Measurements from ENCODE around the gene SLFN14. TPM values are rescaled to one million over a fixed set of nuclear protein-coding genes. Genes with fewer than 3 reads are reported as not detected.
"Not testable (repeated sequence)": the region's sequence is repeated elsewhere in the genome, so short reads cannot be mapped to it uniquely, and the experiment has no call there.

The SLFN14 gene
- total RNA-seq, 2 donors from 2014 or later = not detected

DNA sequence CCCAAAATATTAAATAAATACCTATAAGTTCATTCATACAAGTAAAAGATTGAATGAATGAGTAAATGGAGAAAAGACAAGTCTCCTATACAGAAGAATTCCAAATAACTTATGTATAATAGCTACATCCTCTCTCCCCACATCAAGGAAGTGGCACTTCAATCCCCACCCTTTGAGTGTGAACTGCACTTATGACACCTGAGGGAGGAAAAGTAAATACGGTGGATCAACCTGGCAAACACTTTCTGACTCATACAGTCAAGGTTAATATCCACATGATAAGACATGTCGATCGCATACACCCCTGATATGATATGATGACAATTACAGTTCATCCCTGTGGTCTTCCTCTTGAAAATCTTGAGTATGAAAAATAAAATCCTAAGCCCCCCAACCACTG lies 41.2 kb downstream of the SLFN14 start:
- H3K36me3 ChIP-seq = no peaks in the 10 kb centered on the region
- H3K27ac ChIP-seq = no peak overlapping the region
- no peaks in the 10 kb centered on the region for H3K9me3 ChIP-seq
- no peak for DNase-seq (ENCODE audit: low spot score)
- H3K4me1 ChIP-seq (ENCODE audit: control insufficient read depth in 1 of 2, low read depth in 2 of 2) = no peaks in the 10 kb centered on the region
- H3K27me3 ChIP-seq (replicated peaks; ENCODE audit: insufficient read depth) = no peaks in the 10 kb centered on the region
- no peak overlapping the region for H3K4me3 ChIP-seq
- TF ChIP-seq, protein P1, sequence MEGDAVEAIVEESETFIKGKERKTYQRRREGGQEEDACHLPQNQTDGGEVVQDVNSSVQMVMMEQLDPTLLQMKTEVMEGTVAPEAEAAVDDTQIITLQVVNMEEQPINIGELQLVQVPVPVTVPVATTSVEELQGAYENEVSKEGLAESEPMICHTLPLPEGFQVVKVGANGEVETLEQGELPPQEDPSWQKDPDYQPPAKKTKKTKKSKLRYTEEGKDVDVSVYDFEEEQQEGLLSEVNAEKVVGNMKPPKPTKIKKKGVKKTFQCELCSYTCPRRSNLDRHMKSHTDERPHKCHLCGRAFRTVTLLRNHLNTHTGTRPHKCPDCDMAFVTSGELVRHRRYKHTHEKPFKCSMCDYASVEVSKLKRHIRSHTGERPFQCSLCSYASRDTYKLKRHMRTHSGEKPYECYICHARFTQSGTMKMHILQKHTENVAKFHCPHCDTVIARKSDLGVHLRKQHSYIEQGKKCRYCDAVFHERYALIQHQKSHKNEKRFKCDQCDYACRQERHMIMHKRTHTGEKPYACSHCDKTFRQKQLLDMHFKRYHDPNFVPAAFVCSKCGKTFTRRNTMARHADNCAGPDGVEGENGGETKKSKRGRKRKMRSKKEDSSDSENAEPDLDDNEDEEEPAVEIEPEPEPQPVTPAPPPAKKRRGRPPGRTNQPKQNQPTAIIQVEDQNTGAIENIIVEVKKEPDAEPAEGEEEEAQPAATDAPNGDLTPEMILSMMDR (IDR thresholded peaks at IDR 0.05) = no peak
- no peak for ATAC-seq (ENCODE audit: insufficient number of reproducible peaks, low FRiP score, low read depth)

DNA sequence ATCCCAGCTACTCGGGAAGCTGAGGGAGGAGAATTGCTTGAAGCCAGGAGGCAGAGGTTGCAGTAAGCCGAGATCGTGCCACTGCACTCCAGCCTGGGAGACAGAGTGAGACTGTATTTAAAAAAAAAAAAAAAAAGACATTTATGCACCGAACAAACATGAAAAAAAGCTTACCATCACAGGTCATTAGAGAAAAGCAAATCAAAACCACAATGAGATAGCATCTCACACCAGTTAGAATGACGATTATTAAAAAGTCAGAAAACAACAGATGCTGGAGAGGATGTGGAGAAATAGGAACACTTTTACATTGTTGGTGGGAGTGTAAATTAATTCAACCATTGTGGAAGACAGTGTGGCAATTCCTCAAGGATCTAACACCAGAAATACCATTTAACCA lies 42.2 kb downstream of the SLFN14 start:
- not testable (repeated sequence) for H3K9me3 ChIP-seq; H3K4me1 ChIP-seq (ENCODE audit: control insufficient read depth in 1 of 2, low read depth in 2 of 2); H3K4me3 ChIP-seq; ATAC-seq (ENCODE audit: insufficient number of reproducible peaks, low FRiP score, low read depth); H3K36me3 ChIP-seq; DNase-seq (ENCODE audit: low spot score); H3K27me3 ChIP-seq (replicated peaks; ENCODE audit: insufficient read depth); H3K27ac ChIP-seq

DNA sequence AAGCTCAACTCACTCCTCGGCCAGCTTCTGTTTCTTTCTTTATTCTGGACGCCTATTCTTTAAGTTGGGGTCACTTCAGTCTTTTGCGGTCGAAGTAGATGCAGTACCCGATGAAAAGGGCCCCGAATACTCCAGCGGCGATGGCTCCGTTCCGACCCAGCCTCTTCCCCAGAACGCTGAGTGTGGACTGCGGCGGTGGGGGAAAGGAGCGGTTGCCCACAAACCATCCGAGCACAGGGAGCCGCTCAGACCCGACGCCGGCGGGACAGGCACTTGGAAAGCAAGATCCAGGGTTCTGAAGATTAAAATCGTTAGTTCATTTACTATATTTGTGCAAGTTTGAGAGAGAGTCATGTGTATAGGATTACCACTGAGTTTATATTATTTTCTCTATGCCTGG lies 45.6 kb downstream of the SLFN14 start:
- no peak for ATAC-seq (ENCODE audit: insufficient number of reproducible peaks, low FRiP score, low read depth)
- H3K27ac ChIP-seq = no peak overlapping the region
- TF ChIP-seq, protein P1 (IDR thresholded peaks at IDR 0.05) = no peak
- no peak overlapping the region for H3K4me3 ChIP-seq
- H3K36me3 ChIP-seq = no peaks in the 10 kb centered on the region
- no peaks in the 10 kb centered on the region for H3K9me3 ChIP-seq
- H3K27me3 ChIP-seq (replicated peaks; ENCODE audit: insufficient read depth) = no peaks in the 10 kb centered on the region
- DNase-seq (ENCODE audit: low spot score) = no peak
- no peaks in the 10 kb centered on the region for H3K4me1 ChIP-seq (ENCODE audit: control insufficient read depth in 1 of 2, low read depth in 2 of 2)

DNA sequence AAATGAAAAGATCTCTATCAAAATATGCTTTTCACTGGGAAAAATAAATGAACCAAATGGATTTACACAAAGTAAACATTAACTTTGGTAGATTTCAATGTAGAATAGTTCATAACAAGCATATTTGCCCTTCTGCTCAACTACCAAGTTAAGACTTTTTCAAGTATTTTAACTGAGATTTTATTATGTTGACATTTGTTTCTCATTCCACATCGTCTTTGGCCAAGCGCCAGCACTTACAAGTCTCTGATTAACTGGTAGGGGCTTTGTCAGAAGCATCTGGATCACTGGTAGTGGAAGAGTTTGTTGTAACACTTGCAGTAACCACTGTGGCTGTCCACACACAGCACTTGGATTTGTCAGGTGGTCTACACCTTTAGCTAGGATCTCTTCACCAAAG lies 46.1 kb downstream of the SLFN14 start:
- TF ChIP-seq, protein P1 (IDR thresholded peaks at IDR 0.05) = no peak
- Histone ChIP-seq H3K4me3 (no peak overlapping the region), H3K27me3 (replicated peaks; ENCODE audit: insufficient read depth) (no peaks in the 10 kb centered on the region), H3K36me3 (no peaks in the 10 kb centered on the region), H3K27ac (no peak overlapping the region), H3K9me3 (no peaks in the 10 kb centered on the region), H3K4me1 (ENCODE audit: control insufficient read depth in 1 of 2, low read depth in 2 of 2) (no peaks in the 10 kb centered on the region)
- DNase-seq (ENCODE audit: low spot score) (no peak), ATAC-seq (ENCODE audit: insufficient number of reproducible peaks, low FRiP score, low read depth) (no peak)

Other genes with a start within 250 kb of the SLFN14 start
- 10 to 100 TPM; 53.5 to 87.1 TPM for gene SLFN11, start 187.2 kb downstream of the SLFN14 start, total RNA-seq
- gene SLFN12, start 128.3 kb downstream of the SLFN14 start, total RNA-seq = 10 to 100 TPM; 10.4 to 25.3 TPM
- gene SLFN13, start 112.1 kb downstream of the SLFN14 start, total RNA-seq = 10 to 100 TPM; 10.7 to 28.9 TPM
- gene SLFN12L, start 23.1 kb downstream of the SLFN14 start, total RNA-seq = 1 to 10 TPM; 4.1 to 4.2 TPM
- 1 to 10 TPM; 1.1 to 2.8 TPM for gene PEX12, start 17.8 kb upstream of the SLFN14 start, total RNA-seq
- gene AP2B1, start 26.5 kb upstream of the SLFN14 start, total RNA-seq = 10 to 100 TPM; 44.5 to 68.3 TPM
- gene RASL10B, start 170.8 kb upstream of the SLFN14 start, total RNA-seq = 10 to 100 TPM in 1 of 2 donors, 1 to 10 TPM in 1; 2.4 to 24.1 TPM
- gene GAS2L2, start 192.4 kb upstream of the SLFN14 start, total RNA-seq = not detected
- not detected for gene C17orf50, start 200.1 kb upstream of the SLFN14 start, total RNA-seq
- 10 to 100 TPM in 1 of 2 donors, 1 to 10 TPM in 1; 4.8 to 18.5 TPM for gene MMP28, start 234.8 kb upstream of the SLFN14 start, total RNA-seq
- gene TAF15, start 248.7 kb upstream of the SLFN14 start, total RNA-seq = 10 to 100 TPM; 35.7 to 91.1 TPM